ENCODE data around the gene NADSYN1. TPM values are rescaled to one million over a fixed set of nuclear protein-coding genes. Genes with fewer than 3 reads are reported as not detected.
"Not testable (repeated sequence)": the region's sequence is repeated elsewhere in the genome, so short reads cannot be mapped to it uniquely, and the experiment has no call there.

The NADSYN1 gene
- total RNA-seq, 2 donors from 2014 or later, result 18.0 to 18.8 TPM

GRCh38 chr11:71410363-71410966 is 42.5 kb upstream of the NADSYN1 start:
- no peaks in the 10 kb centered on the region for H3K27me3 ChIP-seq
- TF ChIP-seq, protein P1, sequence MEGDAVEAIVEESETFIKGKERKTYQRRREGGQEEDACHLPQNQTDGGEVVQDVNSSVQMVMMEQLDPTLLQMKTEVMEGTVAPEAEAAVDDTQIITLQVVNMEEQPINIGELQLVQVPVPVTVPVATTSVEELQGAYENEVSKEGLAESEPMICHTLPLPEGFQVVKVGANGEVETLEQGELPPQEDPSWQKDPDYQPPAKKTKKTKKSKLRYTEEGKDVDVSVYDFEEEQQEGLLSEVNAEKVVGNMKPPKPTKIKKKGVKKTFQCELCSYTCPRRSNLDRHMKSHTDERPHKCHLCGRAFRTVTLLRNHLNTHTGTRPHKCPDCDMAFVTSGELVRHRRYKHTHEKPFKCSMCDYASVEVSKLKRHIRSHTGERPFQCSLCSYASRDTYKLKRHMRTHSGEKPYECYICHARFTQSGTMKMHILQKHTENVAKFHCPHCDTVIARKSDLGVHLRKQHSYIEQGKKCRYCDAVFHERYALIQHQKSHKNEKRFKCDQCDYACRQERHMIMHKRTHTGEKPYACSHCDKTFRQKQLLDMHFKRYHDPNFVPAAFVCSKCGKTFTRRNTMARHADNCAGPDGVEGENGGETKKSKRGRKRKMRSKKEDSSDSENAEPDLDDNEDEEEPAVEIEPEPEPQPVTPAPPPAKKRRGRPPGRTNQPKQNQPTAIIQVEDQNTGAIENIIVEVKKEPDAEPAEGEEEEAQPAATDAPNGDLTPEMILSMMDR (IDR thresholded peaks at IDR 0.05), result no peak
- no peak overlapping the region for H3K4me3 ChIP-seq
- no peaks in the 10 kb centered on the region for H3K36me3 ChIP-seq
- no peaks in the 10 kb centered on the region for H3K9me3 ChIP-seq
- no peak for DNase-seq (ENCODE audit: low spot score)
- H3K27ac ChIP-seq, result no peak overlapping the region
- H3K4me1 ChIP-seq, result no peaks in the 10 kb centered on the region

- no peak overlapping the region for H3K27ac ChIP-seq
- no peak for DNase-seq (ENCODE audit: low spot score)
- H3K27me3 ChIP-seq, result no peaks in the 10 kb centered on the region
- no peaks in the 10 kb centered on the region for H3K4me1 ChIP-seq
- H3K9me3 ChIP-seq, result no peaks in the 10 kb centered on the region
- TF ChIP-seq, protein P1 (IDR thresholded peaks at IDR 0.05), result no peak
- H3K36me3 ChIP-seq, result no peaks in the 10 kb centered on the region
- H3K4me3 ChIP-seq, result no peak overlapping the region
Observed at GRCh38 chr11:71414645-71415044, 38.4 kb upstream of the NADSYN1 start.

DNA sequence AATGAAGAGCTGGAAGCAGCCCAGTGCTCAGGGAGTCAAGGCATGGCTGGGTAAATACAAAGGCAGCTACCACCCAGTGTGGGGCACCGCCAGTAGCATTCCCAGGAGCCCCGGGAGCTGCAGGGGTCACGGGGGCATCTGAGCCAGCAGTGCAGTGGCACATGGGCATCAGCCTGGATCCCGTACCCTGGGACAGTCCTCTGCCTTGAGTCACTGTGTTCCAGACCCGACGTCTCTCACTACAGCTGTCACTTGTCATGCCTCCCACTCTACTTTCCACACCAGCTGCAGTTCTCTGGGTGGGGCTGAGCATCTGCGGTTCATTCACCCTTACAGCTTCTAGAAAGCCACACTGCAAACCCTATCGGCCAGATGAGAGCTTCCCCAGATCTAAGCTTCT is 34.4 kb upstream of the NADSYN1 start:
- no peak for DNase-seq (ENCODE audit: low spot score)
- no peaks in the 10 kb centered on the region for H3K36me3 ChIP-seq
- TF ChIP-seq, protein P1 (IDR thresholded peaks at IDR 0.05), result no peak
- no peaks in the 10 kb centered on the region for H3K4me1 ChIP-seq
- no peak overlapping the region for H3K27ac ChIP-seq
- no peak overlapping the region for H3K4me3 ChIP-seq
- H3K9me3 ChIP-seq, result no peaks in the 10 kb centered on the region
- no peaks in the 10 kb centered on the region for H3K27me3 ChIP-seq

DNA sequence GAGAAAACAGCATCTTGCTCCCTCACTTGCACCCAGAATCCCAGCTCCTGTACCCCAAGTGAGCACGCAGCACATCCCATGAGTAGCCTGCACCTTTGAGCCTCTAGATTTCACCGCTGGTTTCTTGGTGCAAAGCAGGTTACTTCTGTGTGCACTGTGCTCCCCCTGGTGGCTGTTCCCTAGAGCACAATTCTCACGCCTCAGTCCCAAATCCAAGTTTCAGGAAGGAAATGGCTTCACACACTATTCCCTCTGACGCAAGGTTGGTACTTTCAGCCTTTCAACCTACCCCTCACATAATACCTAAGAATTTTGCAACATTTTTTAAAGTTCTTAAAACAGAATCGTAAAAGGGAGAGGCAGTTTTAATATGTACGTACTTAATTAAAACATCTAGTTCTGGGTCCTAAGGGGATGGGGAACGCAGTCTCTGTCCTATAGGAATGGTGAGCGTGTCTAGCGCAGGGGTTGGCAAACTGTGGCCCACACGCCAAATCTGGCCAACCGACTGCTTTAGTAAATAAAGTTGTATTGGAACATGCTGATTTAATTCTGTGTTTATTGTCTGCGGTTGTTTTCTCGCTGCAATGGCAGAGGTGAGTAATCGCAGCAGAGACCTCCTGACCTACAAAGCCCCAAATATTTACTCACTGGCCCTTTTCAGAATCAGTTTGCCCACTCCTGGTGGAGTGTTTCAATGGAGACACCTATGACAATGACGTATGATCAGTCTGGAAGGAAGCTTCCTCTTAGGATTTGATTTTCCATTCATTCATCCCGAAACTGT is 32.4 kb upstream of the NADSYN1 start:
- Histone ChIP-seq H3K9me3 (no peaks in the 10 kb centered on the region), H3K27me3 (no peaks in the 10 kb centered on the region), H3K4me3 (no peak overlapping the region), H3K36me3 (no peaks in the 10 kb centered on the region), H3K4me1 (no peaks in the 10 kb centered on the region), H3K27ac (no peak overlapping the region)
- DNase-seq (ENCODE audit: low spot score), result no peak
- TF ChIP-seq, protein P1 (IDR thresholded peaks at IDR 0.05), result peak; percentile 39 to 63

DNA sequence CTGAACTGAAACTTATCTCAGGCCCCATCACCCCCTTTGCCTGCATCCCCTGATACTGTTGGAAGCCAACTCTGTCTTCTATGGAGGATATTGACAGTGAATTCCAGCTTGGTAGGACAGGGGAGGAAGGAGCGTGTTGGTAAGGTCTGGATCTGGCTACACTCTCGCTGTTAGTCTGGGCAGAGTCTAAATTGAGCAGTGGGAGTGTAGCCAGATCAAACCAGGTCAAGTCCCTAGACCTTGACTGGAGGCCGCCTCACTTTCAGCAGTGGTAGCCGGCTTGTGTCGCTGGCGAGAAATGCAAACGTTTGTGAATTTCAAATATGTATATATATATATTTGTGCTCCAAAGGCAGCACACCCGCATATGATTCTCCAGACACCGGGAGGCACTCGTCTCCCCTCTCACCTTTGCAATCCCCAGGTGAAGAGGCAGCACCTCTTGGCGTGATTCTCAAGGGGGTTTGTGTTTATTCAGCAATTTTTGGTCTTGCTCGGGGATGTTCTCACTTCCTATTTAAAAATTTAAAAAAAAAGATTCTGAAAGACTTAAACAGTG is 31.5 kb upstream of the NADSYN1 start:
- no peaks in the 10 kb centered on the region for H3K4me1 ChIP-seq
- no peaks in the 10 kb centered on the region for H3K36me3 ChIP-seq
- H3K27ac ChIP-seq, result no peak overlapping the region
- no peaks in the 10 kb centered on the region for H3K27me3 ChIP-seq
- no peak for DNase-seq (ENCODE audit: low spot score)
- no peak overlapping the region for H3K4me3 ChIP-seq
- TF ChIP-seq, protein P1 (IDR thresholded peaks at IDR 0.05), result no peak
- H3K9me3 ChIP-seq, result no peaks in the 10 kb centered on the region

DNA sequence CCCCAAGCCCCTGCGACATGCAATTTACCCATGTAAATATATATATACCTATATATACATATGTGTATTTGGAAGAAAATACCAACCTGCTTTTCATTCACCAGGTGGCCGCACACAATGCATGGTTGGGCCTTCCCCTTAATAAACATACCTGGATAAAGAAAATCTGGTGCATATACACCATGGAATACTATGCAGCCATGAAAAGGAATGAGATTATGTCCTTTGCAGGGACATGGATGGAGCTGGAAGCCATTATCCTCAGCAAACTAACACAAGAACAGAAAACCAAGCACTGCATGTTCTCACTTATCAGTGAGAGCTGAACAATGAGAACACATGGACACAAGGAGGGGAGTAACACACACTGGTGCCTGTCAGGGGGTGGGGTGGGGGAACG is 30.7 kb upstream of the NADSYN1 start:
- DNase-seq (ENCODE audit: low spot score); H3K36me3 ChIP-seq; H3K27me3 ChIP-seq; H3K27ac ChIP-seq; H3K4me3 ChIP-seq; H3K4me1 ChIP-seq; H3K9me3 ChIP-seq: not testable (repeated sequence)
